ENCODE results near the gene TMEM30A. TPM values are rescaled to one million over a fixed set of nuclear protein-coding genes. Genes with fewer than 3 reads are reported as not detected.
A peak's percentile ranks its signal among the peaks of the same experiment; 100 is the strongest.

The TMEM30A gene
- total RNA-seq, 3 donors from 2014 or later: 79.6 to 84.2 (median 79.7) TPM

DNA sequence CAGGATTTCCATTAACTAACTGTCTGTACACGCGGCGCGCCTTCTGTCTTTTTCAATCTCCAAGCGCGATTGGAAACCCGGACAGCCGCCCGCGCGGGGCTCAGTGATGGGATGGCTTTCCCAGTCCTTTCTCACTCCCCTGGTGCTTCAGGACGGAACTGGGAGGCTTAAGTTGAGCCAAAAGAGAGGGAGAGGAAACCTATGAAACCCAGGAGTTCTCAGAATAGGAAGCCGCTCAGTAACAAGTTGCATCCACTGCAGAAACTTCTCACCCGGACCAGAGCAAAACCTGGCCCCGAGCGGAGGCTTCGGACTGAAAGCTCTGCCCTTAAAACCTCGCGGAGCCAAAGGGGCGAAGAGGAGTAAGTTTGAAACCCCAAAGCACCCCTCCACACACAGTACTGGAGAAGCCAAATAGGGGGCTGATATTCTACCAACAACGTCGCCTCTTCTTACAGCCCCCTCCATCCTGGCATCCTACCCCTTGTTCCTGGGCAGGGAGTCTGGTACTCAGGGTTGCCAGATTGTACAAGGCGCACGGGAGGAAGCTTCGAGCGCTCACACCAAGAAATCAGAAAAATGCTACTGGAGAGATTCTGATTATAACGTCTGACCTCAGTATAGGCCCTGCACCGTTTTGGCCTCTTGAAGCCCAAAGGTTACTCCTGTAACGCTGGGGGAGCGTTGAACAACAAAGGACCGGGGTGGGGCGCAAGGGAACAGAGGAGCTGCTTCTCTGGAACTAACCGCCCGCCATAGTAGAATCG, 77.8 kb downstream of the TMEM30A start:
- Histone ChIP-seq H3K27me3 (peaks cover 0 to 22% of the 10 kb centered on the region in 2 donors), H3K36me3 (no peaks in the 10 kb centered on the region), H3K4me1 (peaks cover 0 to 4% of the 10 kb centered on the region in 2 donors), H3K9me3 (no peaks in the 10 kb centered on the region), H3K4me3 (peak overlapping the region; percentile 61 to 78 (median 64)), H3K27ac (peak overlapping the region; percentile 79 to 90)
- intact Hi-C loops (cut with DNase I; ENCODE audit: low total_unique reads): loop anchor here (5.0 to 10.0 kb wide), 2 partner anchors 1112 to 1344 kb away; no protein-coding TSS in a partner anchor
- TF ChIP-seq POLR2AphosphoS5 (IDR thresholded peaks at IDR 0.05): no peak
- TF ChIP-seq, protein P1, sequence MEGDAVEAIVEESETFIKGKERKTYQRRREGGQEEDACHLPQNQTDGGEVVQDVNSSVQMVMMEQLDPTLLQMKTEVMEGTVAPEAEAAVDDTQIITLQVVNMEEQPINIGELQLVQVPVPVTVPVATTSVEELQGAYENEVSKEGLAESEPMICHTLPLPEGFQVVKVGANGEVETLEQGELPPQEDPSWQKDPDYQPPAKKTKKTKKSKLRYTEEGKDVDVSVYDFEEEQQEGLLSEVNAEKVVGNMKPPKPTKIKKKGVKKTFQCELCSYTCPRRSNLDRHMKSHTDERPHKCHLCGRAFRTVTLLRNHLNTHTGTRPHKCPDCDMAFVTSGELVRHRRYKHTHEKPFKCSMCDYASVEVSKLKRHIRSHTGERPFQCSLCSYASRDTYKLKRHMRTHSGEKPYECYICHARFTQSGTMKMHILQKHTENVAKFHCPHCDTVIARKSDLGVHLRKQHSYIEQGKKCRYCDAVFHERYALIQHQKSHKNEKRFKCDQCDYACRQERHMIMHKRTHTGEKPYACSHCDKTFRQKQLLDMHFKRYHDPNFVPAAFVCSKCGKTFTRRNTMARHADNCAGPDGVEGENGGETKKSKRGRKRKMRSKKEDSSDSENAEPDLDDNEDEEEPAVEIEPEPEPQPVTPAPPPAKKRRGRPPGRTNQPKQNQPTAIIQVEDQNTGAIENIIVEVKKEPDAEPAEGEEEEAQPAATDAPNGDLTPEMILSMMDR (IDR thresholded peaks at IDR 0.05): no peak
- TF ChIP-seq POLR2A (IDR thresholded peaks at IDR 0.05): no peak
- DNase-seq (ENCODE audit: low spot score in 2 of 2): no peak

DNA sequence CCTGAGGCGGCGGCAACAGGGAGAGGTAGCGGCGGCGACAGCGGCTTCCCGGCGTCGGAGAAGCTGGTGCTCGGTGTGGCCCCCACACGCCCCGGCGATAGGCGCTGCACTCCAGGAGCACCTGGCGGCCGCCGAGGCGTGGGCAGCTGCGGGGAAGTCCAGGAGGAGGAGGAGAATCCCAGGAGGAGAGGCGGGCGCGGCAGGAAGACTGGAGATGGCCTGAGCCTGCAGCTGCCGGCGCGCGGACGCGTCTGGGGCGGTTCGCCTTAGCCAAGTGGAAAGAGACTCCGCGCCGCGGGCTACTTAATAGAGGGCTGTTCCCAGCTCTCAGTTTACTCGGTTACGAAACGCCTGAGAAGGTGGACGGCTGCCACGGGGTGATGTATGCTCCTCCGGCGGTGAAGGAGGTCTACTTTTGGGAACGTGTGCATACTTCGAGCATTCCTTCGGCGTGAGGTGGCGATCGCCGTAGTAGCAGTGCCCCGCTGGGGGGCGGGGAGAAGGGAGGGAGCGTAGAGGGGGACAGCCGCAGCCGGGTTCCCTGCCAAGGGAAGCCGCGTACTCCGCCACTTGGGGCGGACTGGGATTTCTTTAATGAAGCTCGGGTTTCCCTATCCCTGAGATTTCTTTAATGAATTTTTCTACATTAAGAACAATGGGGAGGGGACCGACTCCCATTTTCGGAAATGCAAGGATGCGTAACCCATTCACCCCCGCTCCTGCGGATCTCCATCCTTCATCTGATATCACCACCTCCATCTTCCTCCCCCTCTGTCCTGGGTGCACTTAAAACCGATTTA, 78.6 kb downstream of the TMEM30A start, which contains the start of gene COL12A1:
Gene COL12A1 (minus strand): TSS at position 278 of the 800 bp plus-strand sequence. CDS start 3,261 bp downstream, outside the sequence.
- peaks cover 0 to 22% of the 10 kb centered on the region in 2 donors for H3K27me3 ChIP-seq
- peak within 1 kb of the TSS; percentile 61 to 78 (median 64) for H3K4me3 ChIP-seq
- no peaks in the 10 kb centered on the region for H3K36me3 ChIP-seq
- peak within 1 kb of the TSS; percentile 79 to 90 for H3K27ac ChIP-seq
- peaks cover 0 to 4% of the 10 kb centered on the region in 2 donors for H3K4me1 ChIP-seq
- TF ChIP-seq, protein P1 (IDR thresholded peaks at IDR 0.05): peak; percentile 5 to 10 (median 6)
- peak; percentile 72 to 94 (median 73) for TF ChIP-seq POLR2AphosphoS5 (IDR thresholded peaks at IDR 0.05)
- TF ChIP-seq POLR2A (IDR thresholded peaks at IDR 0.05): peak; percentile 22
- peak; percentile 90 to 91 for DNase-seq (ENCODE audit: low spot score in 2 of 2)
- H3K9me3 ChIP-seq: no peaks in the 10 kb centered on the region
- intact Hi-C loops (cut with DNase I; ENCODE audit: low total_unique reads): loop anchor here (5.0 to 10.0 kb wide), 2 partner anchors 1111 to 1344 kb away; no protein-coding TSS in a partner anchor

DNA sequence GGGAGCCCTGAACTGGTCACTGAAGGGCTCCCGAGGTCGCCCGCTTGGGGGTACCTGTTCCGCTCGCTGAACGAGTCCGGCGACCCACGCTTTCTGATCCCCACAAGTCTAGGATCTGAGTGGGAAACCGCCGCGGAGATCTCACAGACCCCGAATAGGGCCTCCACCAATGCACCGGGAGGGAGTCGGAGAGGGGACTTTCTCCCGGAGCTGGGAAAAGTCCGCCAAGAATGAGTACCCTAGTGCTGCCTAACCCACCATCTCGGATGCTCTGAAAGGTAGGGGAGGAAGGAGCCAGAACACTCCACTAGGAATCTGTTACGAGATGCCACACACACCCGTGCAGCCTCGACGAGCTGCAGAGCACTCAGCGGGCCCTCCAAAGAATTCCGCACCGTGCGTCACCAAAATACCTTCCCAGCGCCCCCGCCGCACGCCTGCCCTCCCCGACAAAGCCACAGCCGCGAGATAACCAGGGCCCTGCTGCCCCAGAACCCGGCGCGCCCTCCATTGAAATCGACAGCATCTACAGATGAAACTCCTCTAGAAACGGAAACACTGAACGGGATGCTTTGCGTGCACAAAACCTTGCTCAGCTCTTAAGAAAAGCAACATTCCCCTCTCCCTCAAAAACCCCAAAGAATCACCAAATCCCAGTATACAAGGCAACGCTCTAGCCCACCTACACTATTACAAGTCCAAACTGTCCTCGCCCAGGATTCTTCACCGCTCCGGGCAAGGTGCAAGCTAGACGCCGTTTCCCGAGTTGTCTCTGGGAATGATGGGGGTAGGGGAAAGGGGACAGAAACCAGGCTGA, 79.4 kb downstream of the TMEM30A start:
- TF ChIP-seq POLR2AphosphoS5 (IDR thresholded peaks at IDR 0.05) (no peak), POLR2A (IDR thresholded peaks at IDR 0.05) (no peak)
- TF ChIP-seq, protein P1 (IDR thresholded peaks at IDR 0.05): no peak
- Histone ChIP-seq H3K27me3 (peaks cover 0 to 22% of the 10 kb centered on the region in 2 donors), H3K27ac (peak overlapping the region; percentile 79 to 90), H3K9me3 (no peaks in the 10 kb centered on the region), H3K36me3 (no peaks in the 10 kb centered on the region), H3K4me1 (peaks cover 0 to 4% of the 10 kb centered on the region in 2 donors), H3K4me3 (peak overlapping the region; percentile 61 to 78 (median 64))
- peak; percentile 22 to 59 for DNase-seq (ENCODE audit: low spot score in 2 of 2)
- intact Hi-C loops (cut with DNase I; ENCODE audit: low total_unique reads): loop anchor here (5.0 to 10.0 kb wide), 2 partner anchors 1110 to 1343 kb away; no protein-coding TSS in a partner anchor

DNA sequence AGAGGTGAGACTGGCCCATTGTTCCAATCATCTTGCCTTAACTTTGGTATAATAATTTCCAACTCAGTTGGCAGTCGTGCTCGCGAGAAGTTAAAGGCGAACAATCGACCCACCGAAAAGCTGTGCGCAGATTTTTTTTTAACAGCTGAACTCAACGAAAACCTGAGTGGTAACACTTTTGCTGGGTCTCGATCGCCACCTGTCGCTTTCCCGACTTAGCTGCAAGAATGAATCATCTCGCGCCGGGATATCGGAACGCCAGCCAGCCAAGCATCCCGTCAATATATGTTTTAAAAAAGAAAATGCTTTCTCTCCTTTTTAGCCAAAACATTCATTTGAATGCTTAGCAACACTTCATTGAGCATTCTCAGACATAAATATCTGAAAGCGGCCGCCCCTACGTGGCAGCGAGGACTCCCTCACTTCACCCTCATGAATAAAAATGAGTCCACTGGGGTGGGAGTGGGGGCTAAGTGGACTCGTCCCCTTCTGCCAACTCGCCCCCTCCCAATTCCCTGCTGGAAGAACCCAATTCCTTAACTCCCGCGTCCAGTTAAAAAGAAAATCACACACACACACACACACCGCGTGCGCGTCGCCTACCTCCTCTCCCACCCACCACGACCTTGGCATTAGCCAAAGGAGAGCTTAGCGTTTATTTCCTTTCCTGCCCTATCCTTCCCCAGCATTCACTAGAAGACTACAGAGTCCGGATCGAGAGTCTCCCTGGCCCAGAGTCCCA, 80.2 kb downstream of the TMEM30A start:
- intact Hi-C loops (cut with DNase I; ENCODE audit: low total_unique reads): loop anchor here (10.0 kb wide), 1 partner anchor 1110 kb away; no protein-coding TSS in a partner anchor
- Histone ChIP-seq H3K4me3 (peak overlapping the region; percentile 61 to 78 (median 64)), H3K4me1 (peaks cover 0 to 4% of the 10 kb centered on the region in 2 donors), H3K27ac (peak overlapping the region; percentile 79 to 90), H3K9me3 (no peaks in the 10 kb centered on the region), H3K27me3 (peaks cover 0 to 22% of the 10 kb centered on the region in 2 donors), H3K36me3 (no peaks in the 10 kb centered on the region)
- DNase-seq (ENCODE audit: low spot score in 2 of 2): peak; percentile 61 to 77
- TF ChIP-seq POLR2A (IDR thresholded peaks at IDR 0.05) (no peak), POLR2AphosphoS5 (IDR thresholded peaks at IDR 0.05) (peak in 2 of 3 donors; percentile 12 to 30)
- TF ChIP-seq, protein P1 (IDR thresholded peaks at IDR 0.05): peak; percentile 55 to 73 (median 69)
